ENCODE data around the gene TMEM238.

- TF ChIP-seq, protein P1, sequence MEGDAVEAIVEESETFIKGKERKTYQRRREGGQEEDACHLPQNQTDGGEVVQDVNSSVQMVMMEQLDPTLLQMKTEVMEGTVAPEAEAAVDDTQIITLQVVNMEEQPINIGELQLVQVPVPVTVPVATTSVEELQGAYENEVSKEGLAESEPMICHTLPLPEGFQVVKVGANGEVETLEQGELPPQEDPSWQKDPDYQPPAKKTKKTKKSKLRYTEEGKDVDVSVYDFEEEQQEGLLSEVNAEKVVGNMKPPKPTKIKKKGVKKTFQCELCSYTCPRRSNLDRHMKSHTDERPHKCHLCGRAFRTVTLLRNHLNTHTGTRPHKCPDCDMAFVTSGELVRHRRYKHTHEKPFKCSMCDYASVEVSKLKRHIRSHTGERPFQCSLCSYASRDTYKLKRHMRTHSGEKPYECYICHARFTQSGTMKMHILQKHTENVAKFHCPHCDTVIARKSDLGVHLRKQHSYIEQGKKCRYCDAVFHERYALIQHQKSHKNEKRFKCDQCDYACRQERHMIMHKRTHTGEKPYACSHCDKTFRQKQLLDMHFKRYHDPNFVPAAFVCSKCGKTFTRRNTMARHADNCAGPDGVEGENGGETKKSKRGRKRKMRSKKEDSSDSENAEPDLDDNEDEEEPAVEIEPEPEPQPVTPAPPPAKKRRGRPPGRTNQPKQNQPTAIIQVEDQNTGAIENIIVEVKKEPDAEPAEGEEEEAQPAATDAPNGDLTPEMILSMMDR (conservative IDR thresholded peaks at IDR 0.05 in 1 of 2, IDR thresholded peaks at IDR 0.05 in 1 of 2; ENCODE audit: low read depth in 1 of 2, low read length in 2 of 2), result no peak
- TF ChIP-seq EZH2 (IDR thresholded peaks at IDR 0.05; ENCODE audit: low read length, missing control alignments), result no peak
These were observed 18.1 kb downstream of the TMEM238 start for GRCh38 chr19:55365964-55366363.
